Renal pelvis (tissue), 4 donors: ENCODE data around the gene AJAP1. TPM values are rescaled to one million over a fixed set of nuclear protein-coding genes. Genes with fewer than 3 reads are reported as not detected.

Experiments used
- DNase-seq: peaks from one replicate; pipeline ENCODE4 v3.0.0-alpha.2; 2013
- polyA plus RNA-seq, 3 donors: library from polyadenylated mRNA; unstranded; fragments of 120-200 nt; gene quantifications; one replicate each; pipeline ENCODE4 v1.2.1, GENCODE V29; 2013; ENCODE audit not compliant: insufficient read length in 3 of 3

AJAP1 gene
- polyA plus RNA-seq, 3 donors, result 1.2 to 2.3 (median 1.9) TPM

DNA sequence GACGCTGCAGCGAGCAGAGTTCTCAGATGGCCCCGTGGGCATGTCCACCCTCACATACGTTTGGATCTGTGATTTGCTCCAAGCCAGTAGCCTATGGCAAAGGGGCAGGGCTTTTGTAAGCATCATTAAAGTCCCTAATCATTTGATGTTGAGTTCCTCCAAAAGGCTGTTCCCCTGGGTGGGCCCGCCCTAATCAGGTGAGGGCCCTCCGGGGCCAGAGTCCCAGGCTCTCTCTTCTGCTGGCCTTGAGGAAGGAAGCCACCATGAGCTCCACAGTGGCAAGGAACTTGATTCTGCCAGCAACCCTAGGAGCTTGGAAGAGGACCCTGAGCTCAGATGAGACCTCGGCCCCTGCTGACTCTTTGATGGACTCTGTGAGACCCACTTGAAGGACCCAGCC, 25.4 kb upstream of the AJAP1 start:
- no peak for DNase-seq

- DNase-seq, result no peak
Measured at GRCh38 chr1:4630561-4630960, 23.8 kb upstream of the AJAP1 start.

DNA sequence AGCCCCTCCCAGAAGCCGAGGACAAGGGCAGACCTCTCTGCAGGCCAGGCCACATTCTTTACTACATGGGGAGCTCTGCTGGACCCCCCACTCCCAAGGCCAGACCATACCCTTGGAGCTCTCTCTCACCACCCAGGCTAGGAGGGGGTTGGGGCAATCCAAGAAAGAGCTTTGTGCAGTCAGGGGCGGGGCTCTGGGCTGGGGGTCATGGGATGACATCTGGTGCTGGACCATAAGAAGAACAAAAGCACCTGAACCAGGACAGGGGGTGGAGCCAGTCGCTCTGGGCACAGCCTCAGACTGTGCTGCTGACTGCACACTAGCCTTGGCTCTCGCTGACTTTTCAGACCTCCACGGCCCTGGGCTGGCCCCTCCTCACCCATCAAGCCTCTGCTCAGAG, 23.1 kb upstream of the AJAP1 start:
- no peak for DNase-seq

GRCh38 chr1:4633346-4633745, 21.1 kb upstream of the AJAP1 start:
- DNase-seq, result no peak

DNA sequence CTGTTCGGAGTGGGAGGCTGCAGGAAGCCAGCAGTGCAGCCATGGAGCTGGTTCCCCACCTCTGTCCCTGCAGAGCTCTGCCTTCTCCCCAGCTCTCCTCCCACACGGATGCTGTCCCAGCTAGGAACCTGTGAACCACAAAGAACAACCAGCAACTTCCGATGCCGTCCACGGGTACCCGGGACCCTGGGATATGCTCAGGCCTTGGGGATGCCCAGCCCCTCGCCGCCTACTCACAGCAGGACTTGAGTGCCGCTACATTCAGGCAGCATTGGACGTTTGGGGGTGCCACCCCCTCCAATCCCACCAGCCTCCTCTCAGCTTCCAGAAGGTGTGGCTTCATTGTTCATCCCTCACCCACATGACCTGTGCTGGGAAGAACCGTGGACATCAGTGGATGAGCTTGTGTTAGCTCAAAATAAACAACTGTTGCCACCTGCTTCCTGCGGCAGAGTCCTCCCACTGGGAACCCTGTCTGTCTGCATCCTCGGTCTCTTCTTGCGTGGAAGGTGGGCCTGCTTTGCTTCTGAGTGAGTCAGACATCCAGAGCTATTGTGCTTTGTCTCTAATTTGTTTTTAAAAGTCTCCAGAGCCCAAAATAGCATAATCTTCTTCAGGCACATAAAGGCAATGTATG, 20.1 kb upstream of the AJAP1 start:
- no peak for DNase-seq

DNA sequence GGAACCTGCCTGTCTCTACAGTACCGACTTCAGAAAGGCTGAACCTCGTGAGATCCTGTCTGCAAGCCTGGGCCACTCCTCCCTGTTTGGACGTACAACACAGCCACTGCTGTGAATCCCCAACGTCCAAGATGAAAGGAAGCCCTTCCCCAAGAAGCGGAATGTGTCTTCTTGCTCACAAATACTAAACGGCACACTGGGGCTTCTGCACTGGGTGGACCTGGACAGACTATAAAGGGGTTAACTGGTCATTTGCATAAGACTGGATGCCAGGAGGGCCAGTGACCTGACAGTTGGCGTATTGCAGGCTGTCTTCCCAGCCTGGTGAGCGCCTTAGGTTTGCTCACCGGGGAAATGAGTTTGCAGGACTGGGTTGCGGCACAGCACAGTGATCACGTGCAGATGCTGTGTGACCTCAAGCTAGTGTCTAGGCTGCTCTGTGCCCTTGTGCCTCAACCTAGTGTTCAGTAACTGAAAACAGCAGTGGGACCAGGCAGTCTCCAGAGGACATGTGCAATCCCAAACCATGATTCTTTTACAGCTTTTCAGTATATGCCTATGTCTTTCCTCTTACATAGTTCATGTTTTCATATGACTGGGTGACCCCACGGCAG, 19.5 kb upstream of the AJAP1 start:
- no peak for DNase-seq

- DNase-seq, result no peak
Measured at GRCh38 chr1:4636186-4636585, 18.2 kb upstream of the AJAP1 start.

GRCh38 chr1:4636644-4637380, 17.6 kb upstream of the AJAP1 start:
- no peak for DNase-seq

DNA sequence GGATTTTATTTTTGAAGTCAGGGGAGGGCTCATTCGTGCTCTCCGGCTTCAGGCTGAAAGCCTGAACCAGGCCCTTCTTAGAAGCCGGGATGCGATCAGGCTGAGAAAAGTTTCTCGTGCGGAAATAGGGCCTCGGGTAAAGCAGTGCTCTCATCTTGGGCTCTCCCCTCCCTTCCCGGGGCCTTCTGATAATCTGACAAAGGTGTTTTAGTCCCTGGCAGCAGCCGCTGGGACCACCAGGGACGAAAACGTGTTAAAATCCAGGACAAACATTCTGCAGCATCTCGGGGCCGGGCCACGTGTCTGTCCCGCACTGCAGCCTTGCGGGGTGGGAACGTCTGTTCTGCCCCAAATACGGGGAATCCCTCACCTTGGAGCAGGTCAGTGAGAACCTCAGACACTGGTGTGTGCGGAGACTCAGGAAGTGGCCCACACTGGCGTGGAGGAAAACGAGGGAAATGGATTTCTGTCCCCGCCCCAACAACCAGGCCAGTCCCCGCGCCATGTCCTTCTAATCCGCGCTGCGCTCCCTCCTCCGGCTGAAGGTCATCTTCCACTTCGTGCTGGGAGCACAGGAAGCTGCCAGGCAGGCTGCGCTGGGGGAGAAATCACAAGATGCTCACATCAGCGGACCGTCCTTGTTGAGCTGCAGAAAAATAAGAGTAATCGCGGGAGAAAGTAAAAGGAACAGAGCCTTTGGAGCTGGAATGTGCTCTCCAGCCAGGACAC, 16.6 kb upstream of the AJAP1 start:
- no peak for DNase-seq

DNA sequence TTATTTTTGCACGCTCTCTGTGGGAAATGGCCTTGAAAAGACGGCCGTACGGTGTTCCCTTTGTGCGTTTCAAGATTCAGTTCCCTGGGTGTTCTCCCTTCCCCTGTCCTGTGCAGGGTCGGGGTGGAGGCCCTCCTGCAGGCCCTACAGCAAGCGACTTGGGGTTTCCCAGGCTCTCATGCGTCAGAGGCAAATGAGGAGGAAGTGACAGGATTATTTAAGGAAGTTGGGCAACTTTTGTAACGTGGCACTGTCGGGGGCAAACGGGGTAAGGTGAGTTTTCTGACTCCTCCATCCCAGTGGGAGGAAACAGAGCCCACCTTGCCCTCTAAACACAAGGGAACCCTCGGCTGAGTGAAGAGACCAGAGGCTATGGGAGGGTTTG, 16.1 kb upstream of the AJAP1 start:
- no peak for DNase-seq

- DNase-seq, result no peak
Measured at GRCh38 chr1:4640931-4641330, 13.5 kb upstream of the AJAP1 start.

- DNase-seq, result no peak
Measured at GRCh38 chr1:4647391-4647790, 7.0 kb upstream of the AJAP1 start.

- no peak for DNase-seq
Measured at GRCh38 chr1:4648657-4649056, 5.8 kb upstream of the AJAP1 start.

DNA sequence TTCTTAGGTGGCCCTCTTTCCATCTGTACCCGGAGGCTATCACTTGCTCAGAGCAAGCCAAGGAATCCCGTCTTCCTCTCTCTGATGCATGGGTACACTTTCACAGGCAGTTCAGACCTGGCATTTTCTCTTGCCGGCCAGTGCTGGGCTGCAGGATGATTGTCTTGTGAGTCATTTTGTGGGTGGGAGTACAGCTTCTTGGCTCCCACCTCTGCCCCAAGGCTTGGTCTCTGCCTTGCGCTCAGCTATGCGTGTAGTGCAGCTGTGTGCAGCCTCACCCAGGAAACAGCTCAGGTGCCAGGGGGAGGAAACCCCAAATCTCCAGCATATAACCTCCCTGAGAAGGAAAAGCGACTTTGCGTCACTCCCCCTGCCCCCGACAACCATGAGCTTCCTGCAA, 3.9 kb upstream of the AJAP1 start:
- no peak for DNase-seq

- DNase-seq, result no peak
Measured at GRCh38 chr1:4650981-4651380, 3.4 kb upstream of the AJAP1 start.

DNA sequence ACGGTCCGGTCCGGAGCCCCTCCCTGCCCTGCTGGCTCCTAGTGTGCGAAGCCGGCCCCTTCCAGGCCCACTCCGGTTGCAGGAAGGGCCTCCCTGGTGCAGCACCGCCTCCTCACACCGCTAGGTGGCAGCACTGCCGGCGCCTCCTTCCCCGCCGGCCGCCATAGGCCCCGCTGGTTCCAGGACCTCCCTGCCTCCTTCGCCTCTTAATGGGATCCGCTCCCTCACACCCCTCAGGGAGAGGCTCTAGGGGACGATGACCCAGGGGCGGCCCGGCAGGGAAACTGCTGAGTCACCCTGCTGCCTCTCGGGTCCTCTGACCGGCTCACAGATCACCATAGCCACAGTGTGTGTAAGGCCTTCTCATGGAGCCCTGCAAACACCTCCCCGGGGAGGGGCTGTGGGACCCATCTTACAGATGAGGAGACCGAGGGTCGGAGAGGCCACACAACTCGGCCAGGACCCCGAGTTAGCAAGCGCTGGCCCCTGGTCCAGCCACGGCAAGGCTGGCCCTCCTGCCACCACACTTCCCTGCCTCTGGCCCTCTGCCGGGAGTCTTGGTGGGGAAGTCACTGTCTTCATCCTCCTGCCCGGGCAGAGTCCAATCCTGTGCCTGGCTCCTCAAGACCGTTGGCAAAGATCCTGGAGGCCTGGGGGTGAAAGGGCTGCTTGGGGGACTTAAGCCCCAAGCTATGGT, 1.6 kb upstream of the AJAP1 start:
- DNase-seq, result no peak

DNA sequence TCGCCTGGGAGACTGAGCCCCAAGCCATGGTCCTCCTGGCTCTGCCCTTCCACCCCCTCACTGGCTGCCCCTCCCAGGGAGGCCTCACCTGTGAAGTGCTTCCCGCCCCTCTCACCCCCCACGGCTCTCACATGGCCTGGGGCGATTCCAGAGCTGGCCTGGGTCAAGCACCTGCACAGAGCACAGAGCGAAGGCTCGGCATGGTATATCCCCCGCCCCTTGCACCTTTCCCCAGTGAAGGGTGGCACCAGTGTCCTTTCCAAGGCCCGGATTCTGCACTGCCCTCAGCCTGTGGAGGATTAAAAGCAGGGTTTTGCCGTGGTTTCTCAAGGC, 1.1 kb upstream of the AJAP1 start:
- DNase-seq, result no peak

- no peak for DNase-seq
Measured at GRCh38 chr1:4654764-4655673, 610 bp downstream of the AJAP1 start.

DNA sequence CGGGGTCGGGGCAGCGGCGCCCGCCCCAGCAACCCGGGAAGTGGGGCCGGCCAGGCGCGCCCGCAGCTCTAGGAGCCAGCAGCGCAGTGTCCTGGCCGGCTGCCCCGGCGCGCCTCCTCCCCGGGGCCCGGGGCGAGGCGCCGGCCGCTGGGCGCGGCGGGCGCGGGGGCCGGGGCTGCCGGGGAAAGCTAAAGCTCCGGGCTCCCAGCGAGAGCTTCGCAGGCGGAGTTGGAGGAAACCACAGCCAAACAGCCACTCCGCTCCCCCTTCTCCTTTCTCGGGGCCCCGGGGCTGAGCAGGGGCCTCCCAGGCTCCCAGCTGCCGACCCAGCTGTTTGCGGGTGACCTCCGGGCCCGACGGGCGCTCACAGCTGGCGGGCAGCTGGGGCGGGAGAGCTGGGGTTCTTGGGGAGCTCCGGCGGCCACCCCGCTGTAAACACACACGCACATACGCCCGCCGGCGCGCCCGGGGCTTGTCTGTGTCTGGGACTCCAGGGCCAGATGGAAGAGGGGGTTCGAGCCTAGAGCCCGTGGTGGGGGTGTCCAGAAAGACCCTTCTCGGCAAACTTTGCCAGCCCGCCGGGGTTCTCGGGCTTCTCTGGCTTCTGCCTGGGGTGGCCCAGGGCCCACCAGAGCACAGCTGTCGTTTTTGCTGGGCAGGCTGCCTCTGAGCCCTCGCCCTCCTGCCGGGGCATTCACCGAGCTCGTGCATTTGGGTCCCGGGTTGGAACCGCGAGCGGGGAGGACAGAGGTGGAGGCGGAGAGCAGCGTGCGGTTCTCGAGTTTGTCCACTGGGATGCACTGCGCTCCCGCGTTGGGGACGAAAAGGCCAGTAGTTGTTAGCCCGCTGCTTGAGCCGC, 1.5 kb downstream of the AJAP1 start:
- no peak for DNase-seq

DNA sequence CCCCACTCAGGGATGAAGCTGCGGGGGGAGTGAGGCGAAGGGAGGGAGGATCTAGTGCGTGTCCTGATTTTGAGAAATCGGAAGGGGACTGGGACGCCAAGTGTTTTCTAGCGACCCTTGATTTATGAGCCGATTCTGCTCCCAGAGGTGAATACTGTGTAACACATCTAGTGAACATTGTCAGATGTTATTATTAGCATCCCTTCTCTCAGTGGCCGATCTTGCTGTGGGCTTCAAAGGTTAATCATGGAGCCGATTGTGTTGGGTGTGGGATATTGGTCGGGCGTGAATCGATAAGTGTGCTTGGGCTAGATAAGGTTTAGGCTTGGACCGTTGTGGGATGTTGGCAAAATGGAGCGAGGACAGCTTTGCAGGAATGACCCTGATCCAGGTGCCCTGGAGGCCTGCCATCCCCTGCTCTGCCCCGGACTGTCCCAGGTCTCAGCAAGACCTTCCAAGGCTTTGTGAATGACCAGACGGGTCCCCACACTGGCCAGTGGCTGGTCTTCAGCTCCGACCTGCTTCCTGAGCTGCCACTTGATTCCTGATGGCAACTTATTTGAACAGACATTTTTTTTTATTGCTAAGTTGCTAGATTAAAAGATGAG, 2.2 kb downstream of the AJAP1 start:
- no peak for DNase-seq
